Measurements from ENCODE around the gene FOXJ1. TPM values are rescaled to one million over a fixed set of nuclear protein-coding genes. Genes with fewer than 3 reads are reported as not detected.

FOXJ1 gene
- polyA plus RNA-seq, 2 of the 4 experiments (the other 2 are of a cell fraction) = 0.09 to 0.50 TPM

DNA sequence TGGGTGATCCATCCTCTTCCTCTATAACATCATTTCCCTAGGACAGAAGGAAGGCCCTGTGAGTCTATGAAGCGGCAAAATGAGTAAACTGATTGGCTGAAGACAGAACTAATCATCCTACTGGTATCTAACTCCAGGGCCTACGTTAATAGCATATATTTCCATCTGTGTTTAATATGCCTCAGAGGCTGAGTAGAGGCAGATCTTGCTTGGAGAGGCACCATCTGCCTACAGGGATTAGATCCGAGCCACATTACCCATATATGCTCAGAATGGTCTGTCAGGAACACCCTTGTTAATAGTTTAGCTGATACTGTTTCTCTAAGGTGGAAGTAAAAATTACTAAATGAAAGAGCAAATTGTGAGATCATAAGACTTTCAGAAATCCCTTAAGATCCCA is 13.2 kb upstream of the FOXJ1 start:
- CTCF ChIA-PET = interaction anchor here (0.8 to 21.1 kb wide), 10 partner anchors 9 to 145 kb away, joined by 3 to 206 read pairs (median 6); no protein-coding TSS in a partner anchor
- POLR2A ChIA-PET = no interaction called here
- Histone ChIP-seq H3K4me3 (no peak overlapping the region), H3K27ac (no peak overlapping the region), H3K4me2 (no peak overlapping the region), H3K9me3 (no peaks in the 10 kb centered on the region), H3K4me1 (0 out of 3 replicates have a peak, but pooled peaks cover 2% of the 10 kb centered on the region)
- FAIRE-seq = no peak
- 73% methylated on average over 3 of the region's 3 CpGs for WGBS (ENCODE audit: missing lambda C conversion rate)
- no peak for DNase-seq (ENCODE audit: low read depth in 1 of 2, low spot score in 1 of 2)
- TF ChIP-seq POLR2AphosphoS2 (conservative IDR thresholded peaks at IDR 0.05; ENCODE audit: low read length) (no peak), CHD4 (IDR thresholded peaks at IDR 0.05; ENCODE audit: borderline replicate concordance) (no peak), GATA3 (IDR thresholded peaks at IDR 0.05; ENCODE audit: borderline replicate concordance) (no peak), PHF8 (IDR thresholded peaks at IDR 0.05; ENCODE audit: borderline replicate concordance, low read depth) (no peak), ATOH8 (CRISPR knock-in tag; IDR thresholded peaks at IDR 0.05; ENCODE audit: low read depth) (no peak), FOSB (CRISPR knock-in tag; IDR thresholded peaks at IDR 0.05) (no peak), HDAC2 (IDR thresholded peaks at IDR 0.05) (no peak), HOXB5 (CRISPR knock-in tag; IDR thresholded peaks at IDR 0.05) (no peak), EP300 (IDR thresholded peaks at IDR 0.05) (no peak)
- no peak for ATAC-seq

- no peaks in the 10 kb centered on the region for H3K9me3 ChIP-seq
- POLR2A ChIA-PET = no interaction called here
- CTCF ChIA-PET = interaction anchor here (0.5 to 21.1 kb wide), 14 partner anchors 8 to 150 kb away, joined by 3 to 206 read pairs (median 6); partner anchors contain the start of gene FOXJ1
- H3K4me2 ChIP-seq = no peak overlapping the region
- 88% methylated on average over 5 of the region's 5 CpGs for WGBS (ENCODE audit: missing lambda C conversion rate)
- ATAC-seq (peak in 1 of 2 experiments; percentile 48; a peak in 3 of 6 replicates), DNase-seq (ENCODE audit: low read depth in 1 of 2, low spot score in 1 of 2) (no peak), FAIRE-seq (no peak)
- no peak overlapping the region for H3K4me3 ChIP-seq
- H3K4me1 ChIP-seq = 0 out of 3 replicates have a peak, but pooled peaks cover 2% of the 10 kb centered on the region
- H3K27ac ChIP-seq = no peak overlapping the region
- TF ChIP-seq FOSL2 (IDR thresholded peaks at IDR 0.05) (no peak), FOSL2 (CRISPR knock-in tag; IDR thresholded peaks at IDR 0.05) (no peak), EP300 (IDR thresholded peaks at IDR 0.05) (no peak), HES2 (IDR thresholded peaks at IDR 0.05) (no peak), HEYL (CRISPR knock-in tag; IDR thresholded peaks at IDR 0.05) (no peak), CBX8 (IDR thresholded peaks at IDR 0.05) (no peak), RNF2 (IDR thresholded peaks at IDR 0.05; ENCODE audit: borderline replicate concordance, low read depth) (no peak), TFCP2L1 (CRISPR knock-in tag; IDR thresholded peaks at IDR 0.05) (no peak), NFE2L2 (conservative IDR thresholded peaks at IDR 0.05; ENCODE audit: low read length) (no peak), ESRRA (IDR thresholded peaks at IDR 0.05; ENCODE audit: borderline replicate concordance, low read length) (no peak)
Measured at GRCh38 chr17:76153640-76154039, 12.6 kb upstream of the FOXJ1 start.

GRCh38 chr17:76153202-76153601 is 12.2 kb upstream of the FOXJ1 start:
- no peak overlapping the region for H3K27ac ChIP-seq
- ATAC-seq (no peak), FAIRE-seq (no peak), DNase-seq (ENCODE audit: low read depth in 1 of 2, low spot score in 1 of 2) (no peak)
- WGBS (ENCODE audit: missing lambda C conversion rate) = 87% methylated on average over 7 of the region's 9 CpGs
- TF ChIP-seq, protein P1, sequence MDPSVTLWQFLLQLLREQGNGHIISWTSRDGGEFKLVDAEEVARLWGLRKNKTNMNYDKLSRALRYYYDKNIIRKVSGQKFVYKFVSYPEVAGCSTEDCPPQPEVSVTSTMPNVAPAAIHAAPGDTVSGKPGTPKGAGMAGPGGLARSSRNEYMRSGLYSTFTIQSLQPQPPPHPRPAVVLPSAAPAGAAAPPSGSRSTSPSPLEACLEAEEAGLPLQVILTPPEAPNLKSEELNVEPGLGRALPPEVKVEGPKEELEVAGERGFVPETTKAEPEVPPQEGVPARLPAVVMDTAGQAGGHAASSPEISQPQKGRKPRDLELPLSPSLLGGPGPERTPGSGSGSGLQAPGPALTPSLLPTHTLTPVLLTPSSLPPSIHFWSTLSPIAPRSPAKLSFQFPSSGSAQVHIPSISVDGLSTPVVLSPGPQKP (IDR thresholded peaks at IDR 0.05; ENCODE audit: low read depth, low read length) = no peak
- TF ChIP-seq, protein P2, sequence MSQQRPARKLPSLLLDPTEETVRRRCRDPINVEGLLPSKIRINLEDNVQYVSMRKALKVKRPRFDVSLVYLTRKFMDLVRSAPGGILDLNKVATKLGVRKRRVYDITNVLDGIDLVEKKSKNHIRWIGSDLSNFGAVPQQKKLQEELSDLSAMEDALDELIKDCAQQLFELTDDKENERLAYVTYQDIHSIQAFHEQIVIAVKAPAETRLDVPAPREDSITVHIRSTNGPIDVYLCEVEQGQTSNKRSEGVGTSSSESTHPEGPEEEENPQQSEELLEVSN (IDR thresholded peaks at IDR 0.05; ENCODE audit: borderline replicate concordance, low read depth) = no peak
- no peak for TF ChIP-seq FOXS1 (CRISPR knock-in tag; IDR thresholded peaks at IDR 0.05)
- no peak for TF ChIP-seq SREBF2 (IDR thresholded peaks at IDR 0.05)
- TF ChIP-seq HOXB13 (CRISPR knock-in tag; IDR thresholded peaks at IDR 0.05; ENCODE audit: low read depth) = no peak
- no peak for TF ChIP-seq CBX2 (IDR thresholded peaks at IDR 0.05; ENCODE audit: borderline replicate concordance, low read depth)
- no peak for TF ChIP-seq POLR2A (IDR thresholded peaks at IDR 0.05; ENCODE audit: low read length)
- no peak for TF ChIP-seq KDM1A (IDR thresholded peaks at IDR 0.05; ENCODE audit: low read depth)
- TF ChIP-seq HDAC2 (IDR thresholded peaks at IDR 0.05) = no peak
- no peak for TF ChIP-seq MAFK (IDR thresholded peaks at IDR 0.05; ENCODE audit: partially characterized antibody)
- TF ChIP-seq RAD21 (conservative IDR thresholded peaks at IDR 0.05 in 1 of 2, IDR thresholded peaks at IDR 0.05 in 1 of 2) = no peak
- TF ChIP-seq, protein P3, sequence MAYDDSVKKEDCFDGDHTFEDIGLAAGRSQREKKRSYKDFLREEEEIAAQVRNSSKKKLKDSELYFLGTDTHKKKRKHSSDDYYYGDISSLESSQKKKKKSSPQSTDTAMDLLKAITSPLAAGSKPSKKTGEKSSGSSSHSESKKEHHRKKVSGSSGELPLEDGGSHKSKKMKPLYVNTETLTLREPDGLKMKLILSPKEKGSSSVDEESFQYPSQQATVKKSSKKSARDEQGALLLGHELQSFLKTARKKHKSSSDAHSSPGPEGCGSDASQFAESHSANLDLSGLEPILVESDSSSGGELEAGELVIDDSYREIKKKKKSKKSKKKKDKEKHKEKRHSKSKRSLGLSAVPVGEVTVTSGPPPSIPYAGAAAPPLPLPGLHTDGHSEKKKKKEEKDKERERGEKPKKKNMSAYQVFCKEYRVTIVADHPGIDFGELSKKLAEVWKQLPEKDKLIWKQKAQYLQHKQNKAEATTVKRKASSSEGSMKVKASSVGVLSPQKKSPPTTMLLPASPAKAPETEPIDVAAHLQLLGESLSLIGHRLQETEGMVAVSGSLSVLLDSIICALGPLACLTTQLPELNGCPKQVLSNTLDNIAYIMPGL (CRISPR knock-in tag; IDR thresholded peaks at IDR 0.05; ENCODE audit: borderline replicate concordance) = no peak
- TF ChIP-seq TP53 (CRISPR knock-in tag; IDR thresholded peaks at IDR 0.05) = no peak
- no peak for TF ChIP-seq HOXA7 (CRISPR knock-in tag; IDR thresholded peaks at IDR 0.05)
- no peak overlapping the region for H3K4me3 ChIP-seq
- ChIA-PET POLR2A (no interaction called here), CTCF (interaction anchor here (0.5 to 21.1 kb wide), 13 partner anchors 8 to 149 kb away, joined by 3 to 206 read pairs (median 6); partner anchors contain the start of gene FOXJ1)
- H3K4me1 ChIP-seq = 0 out of 3 replicates have a peak, but pooled peaks cover 2% of the 10 kb centered on the region
- H3K9me3 ChIP-seq = no peaks in the 10 kb centered on the region
- no peak overlapping the region for H3K4me2 ChIP-seq
